ENCODE results near the gene SAMD5. TPM values are rescaled to one million over a fixed set of nuclear protein-coding genes. Genes with fewer than 3 reads are reported as not detected.

The SAMD5 gene
- total and polyA plus RNA-seq, 10 of the 15 experiments (the other 5 are each of a cell fraction or from before 2014, with no cell fraction given): 0.01 to 0.23 (median 0.05) TPM; not detected in 5

- Histone ChIP-seq H2AFZ (ENCODE audit: control insufficient read depth, low read depth, low read length) (no peak overlapping the region), H3K4me2 (ENCODE audit: control insufficient read depth, insufficient read depth) (no peak overlapping the region), H3K79me2 (ENCODE audit: control insufficient read depth, insufficient read depth, low read length) (no peaks in the 10 kb centered on the region), H3K27ac (ENCODE audit: control insufficient read depth, insufficient read depth) (no peak overlapping the region), H3K9ac (ENCODE audit: control insufficient read depth, insufficient read depth, low read length) (no peak overlapping the region), H3K36me3 (ENCODE audit: control insufficient read depth in 2 of 2, insufficient read depth in 2 of 2, low read length in 1 of 2) (no peaks in the 10 kb centered on the region), H4K20me1 (ENCODE audit: control insufficient read depth, insufficient read depth) (no peaks in the 10 kb centered on the region), H3K4me3 (no peak overlapping the region), H3K9me3 (replicated peaks; ENCODE audit: control insufficient read depth, insufficient read depth, low read length) (no peaks in the 10 kb centered on the region), H3K27me3 (replicated peaks in 1 of 2; ENCODE audit: control insufficient read depth in 2 of 2, insufficient read depth in 2 of 2, low read length in 1 of 2) (no peaks in the 10 kb centered on the region), H3K4me1 (ENCODE audit: control insufficient read depth, insufficient read depth, low read length) (no peaks in the 10 kb centered on the region)
- FAIRE-seq (no peak), ATAC-seq (no peak), DNase-seq (ENCODE audit: low read depth, low spot score) (no peak)
- intact Hi-C loops (cut with micrococcal nuclease; ENCODE audit: unreplicated experiment): no loop called here
- 14% methylated on average over 4 of the region's 4 CpGs for WGBS (ENCODE audit: insufficient coverage, insufficient replicate concordance, low lambda C conversion rate, missing lambda C conversion rate)
- POLR2A ChIA-PET: no interaction called here
- SMC1A ChIA-PET (ENCODE audit: uncharacterized antibody, unreplicated experiment): no interaction called here
- RAD21 ChIA-PET (ENCODE audit: unreplicated experiment): no interaction called here
- CTCF ChIA-PET: no interaction called here
- TF ChIP-seq CTCF (IDR thresholded peaks at IDR 0.05 in 2 of 3, conservative IDR thresholded peaks at IDR 0.05 in 1 of 3; ENCODE audit: control insufficient read depth in 2 of 3, extremely low read depth in 1 of 3, insufficient read depth in 1 of 3, low read depth in 3 of 3, low read length in 3 of 3): no peak
- no peak for TF ChIP-seq ZNF24 (IDR thresholded peaks at IDR 0.05)
- TF ChIP-seq MEF2B (IDR thresholded peaks at IDR 0.05; ENCODE audit: partially characterized antibody, poor library complexity, severe bottlenecking): no peak
- no peak for TF ChIP-seq MLLT1 (IDR thresholded peaks at IDR 0.05)
- no peak for TF ChIP-seq CHD4 (IDR thresholded peaks at IDR 0.05)
- TF ChIP-seq BCL11A (IDR thresholded peaks at IDR 0.05; ENCODE audit: low read depth, low read length): no peak
- TF ChIP-seq POLR2AphosphoS5 (IDR thresholded peaks at IDR 0.05; ENCODE audit: low read length): no peak
- no peak for TF ChIP-seq RELB (IDR thresholded peaks at IDR 0.05; ENCODE audit: low read depth)
- no peak for TF ChIP-seq CUX1 (IDR thresholded peaks at IDR 0.05; ENCODE audit: insufficient replicate concordance, low read depth, low read length)
- no peak for TF ChIP-seq SREBF2 (IDR thresholded peaks at IDR 0.05; ENCODE audit: low read length)
- no peak for TF ChIP-seq IKZF1 (conservative IDR thresholded peaks at IDR 0.05)
- no peak for TF ChIP-seq NR2F1 (conservative IDR thresholded peaks at IDR 0.05)
- no peak for TF ChIP-seq NBN (IDR thresholded peaks at IDR 0.05)
- TF ChIP-seq SREBF1 (IDR thresholded peaks at IDR 0.05; ENCODE audit: low read length): no peak
- in situ Hi-C loops (cut with MboI): no loop called here
- BruUV-seq (replicated peaks): no TSS peak
Measured at GRCh38 chr6:147586044-147586443, 77.6 kb downstream of the SAMD5 start.
